IMR-90 (cell line): Measurements from ENCODE around the gene CXCL17. TPM values are rescaled to one million over a fixed set of nuclear protein-coding genes. Genes with fewer than 3 reads are reported as not detected.

Experiments
- ATAC-seq: fragments of 200-7000 bp; cut with Tn5 transposase; 2 replicates; pipeline ENCODE4 v1.9.1; 2020; ENCODE audit warnings: low read depth, mild to moderate bottlenecking, moderate library complexity
- BruUV-seq: library from RNA; stranded (reverse); fragments of 400-500 nt; replicated peaks from 2 replicates; lab custom pipeline; 2021; lab: Mats Ljungman, UMichigan
- CTCF ChIA-PET: fragments of 300-600 bp; formaldehyde crosslinking; extraction: SDS; loops from one replicate; lab custom pipeline; 2021; ENCODE audit warnings: antibody characterized with exemption; lab: Yijun Ruan, JAX
- POLR2A ChIA-PET: fragments of 300-600 bp; sonication (Branson Sonifier 250); formaldehyde crosslinking; loops from one replicate; lab custom pipeline; 2022; ENCODE audit warnings: antibody characterized with exemption; ENCODE audit not compliant: unreplicated experiment; lab: Charles Lee
- DNase-seq: peaks from one replicate; pipeline ENCODE4 v3.0.0; 2013
- H2AFZ ChIP-seq: replicated peaks from 2 replicates; pipeline ENCODE3; 2013; ENCODE audit warnings: low read length, mild to moderate bottlenecking; ENCODE audit not compliant: poor library complexity
- H2AK5ac ChIP-seq: 2 replicates; pipeline ENCODE4 v1.6.1; 2013; ENCODE audit warnings: low read depth, low read length, inconsistent platforms
- H2AK9ac ChIP-seq: replicated peaks from 2 replicates; pipeline ENCODE3; 2013; ENCODE audit warnings: mild to moderate bottlenecking, low read depth, low read length, moderate library complexity; ENCODE audit not compliant: poor library complexity
- H2BK120ac ChIP-seq: 2 replicates; pipeline ENCODE4 v1.6.1; 2013; ENCODE audit warnings: low read depth, low read length, inconsistent platforms
- H2BK15ac ChIP-seq: 3 replicates; pipeline ENCODE4 v1.6.1; 2013; ENCODE audit warnings: low read depth, low read length, inconsistent platforms
- H2BK20ac ChIP-seq: 2 replicates; pipeline ENCODE4 v1.6.1; 2013; ENCODE audit warnings: low read depth, mild to moderate bottlenecking, inconsistent platforms, low read length, moderate library complexity
- H2BK5ac ChIP-seq: 2 replicates; pipeline ENCODE4 v1.6.1; 2013; ENCODE audit warnings: mild to moderate bottlenecking, low read depth, low read length, inconsistent platforms; ENCODE audit not compliant: poor library complexity, severe bottlenecking
- H3K14ac ChIP-seq: replicated peaks from 2 replicates; pipeline ENCODE4 v1.6.1; 2013; ENCODE audit warnings: low read depth, low read length, inconsistent platforms
- H3K18ac ChIP-seq: 2 replicates; pipeline ENCODE4 v1.6.1; 2013; ENCODE audit warnings: low read depth, low read length, control low read depth
- H3K23ac ChIP-seq: 2 replicates; pipeline ENCODE4 v1.6.1; 2013; ENCODE audit warnings: low read depth, low read length, inconsistent platforms
- H3K27ac ChIP-seq: 2 replicates; pipeline ENCODE4 v1.5.1; 2013; ENCODE audit warnings: mild to moderate bottlenecking, control low read depth, low read length; ENCODE audit not compliant: insufficient read depth
- H3K27me3 ChIP-seq: 2 replicates; pipeline ENCODE4 v1.6.1; 2013; ENCODE audit warnings: low read length; ENCODE audit not compliant: control insufficient read depth, insufficient read depth
- H3K36me3 ChIP-seq: 2 replicates; pipeline ENCODE4 v1.6.1; 2013; ENCODE audit warnings: low read length, mixed read lengths; ENCODE audit not compliant: control insufficient read depth, insufficient read depth
- H3K4ac ChIP-seq: 2 replicates; pipeline ENCODE4 v1.6.1; 2013; ENCODE audit warnings: low read depth, low read length, inconsistent platforms
- H3K4me1 ChIP-seq: 2 replicates; pipeline ENCODE4 v1.6.1; 2013; ENCODE audit warnings: low read length, mixed read lengths; ENCODE audit not compliant: control insufficient read depth, insufficient read depth
- H3K4me2 ChIP-seq: 2 replicates; pipeline ENCODE4 v1.6.1; 2013; ENCODE audit warnings: low read depth, mild to moderate bottlenecking, control low read depth, low read length, moderate library complexity
- H3K4me3 ChIP-seq: 2 replicates; pipeline ENCODE4 v1.5.1; 2013; ENCODE audit warnings: low read depth, mild to moderate bottlenecking, control low read depth, low read length, moderate library complexity; ENCODE audit not compliant: insufficient read depth
- H3K56ac ChIP-seq: 2 replicates; pipeline ENCODE4 v1.6.1; 2013; ENCODE audit warnings: low read length, inconsistent platforms; ENCODE audit not compliant: insufficient read depth; ENCODE audit errors: extremely low read depth
- H3K79me1 ChIP-seq, 2 experiments: 2 replicates each; pipeline ENCODE4 v1.6.1; 2013; ENCODE audit warnings: low read length in 2 of 2, inconsistent platforms in 1 of 2, low read depth in 1 of 2
- H3K9ac ChIP-seq: 2 replicates; pipeline ENCODE4 v1.6.1; 2013; ENCODE audit warnings: low read depth, low read length, control low read depth
- H3K9me1 ChIP-seq: 2 replicates; pipeline ENCODE4 v1.6.1; 2013; ENCODE audit warnings: low read length, inconsistent platforms; ENCODE audit not compliant: insufficient read depth
- H3K9me3 ChIP-seq: 2 replicates; pipeline ENCODE4 v1.6.1; 2013; ENCODE audit warnings: low read length; ENCODE audit not compliant: control insufficient read depth, insufficient read depth
- H4K20me1 ChIP-seq: 2 replicates; pipeline ENCODE4 v1.6.1; 2013; ENCODE audit warnings: low read length, inconsistent platforms; ENCODE audit not compliant: insufficient read depth
- H4K5ac ChIP-seq: 2 replicates; pipeline ENCODE4 v1.6.1; 2013; ENCODE audit warnings: mild to moderate bottlenecking, low read depth, low read length, control low read depth
- H4K8ac ChIP-seq, 2 experiments: 2 replicates each; pipeline ENCODE4 v1.6.1; 2013; ENCODE audit warnings: low read depth in 2 of 2, low read length in 2 of 2, control low read depth in 1 of 2, inconsistent platforms in 1 of 2
- H4K91ac ChIP-seq: 2 replicates; pipeline ENCODE4 v1.6.1; 2013; ENCODE audit warnings: low read depth, low read length, inconsistent platforms; ENCODE audit not compliant: insufficient read depth
- CEBPB ChIP-seq: IDR thresholded peaks from 2 replicates; pipeline ENCODE4 v1.6.1; 2012; ENCODE audit warnings: low read depth, low read length, improper control_type of control experiment
- CTCF ChIP-seq: conservative IDR thresholded peaks from 2 replicates; pipeline ENCODE4 v1.5.1; 2012; ENCODE audit warnings: mild to moderate bottlenecking, low read depth, low read length, improper control_type of control experiment
- ELK1 ChIP-seq: fragments of 150-350 bp; IDR thresholded peaks from 2 replicates; pipeline ENCODE4 v1.6.1; 2016; ENCODE audit warnings: low read depth, mild to moderate bottlenecking, low read length, moderate library complexity, borderline replicate concordance
- MXI1 ChIP-seq: IDR thresholded peaks from 2 replicates; pipeline ENCODE4 v1.6.1; 2012; ENCODE audit warnings: low read depth, mild to moderate bottlenecking, low read length, moderate library complexity, borderline replicate concordance
- RAD21 ChIP-seq: IDR thresholded peaks from 2 replicates; pipeline ENCODE4 v1.6.1; 2012; ENCODE audit warnings: low read length, improper control_type of control experiment
- SMC3 ChIP-seq: fragments of 150-350 bp; IDR thresholded peaks from 2 replicates; pipeline ENCODE4 v1.6.1; 2016; ENCODE audit warnings: low read depth, mild to moderate bottlenecking, antibody characterized with exemption, low read length, moderate library complexity
- WGBS, 2 experiments: methylation state at CpG; one replicate each; pipeline versions ENCODE4 v1.1.5 to v1.1.7; 2013; ENCODE audit warnings: missing lambda C conversion rate in 2 of 2; ENCODE audit not compliant: insufficient read length in 1 of 2; ENCODE audit errors: extremely low coverage in 2 of 2; 5-methylcytosine and 5-hydroxymethylcytosine counted together
- dilution Hi-C: fragments of 300-500 bp; cut with HindIII; formaldehyde crosslinking; loops from one replicate; pipeline ENCODE4 v1.14.3; 2018; ENCODE audit warnings: low sequenced_read_pairs; ENCODE audit not compliant: unreplicated experiment
- in situ Hi-C: fragments of 300-500 bp; cut with MboI; formaldehyde crosslinking; loops from 3 replicates; pipeline ENCODE4 v1.14.3; 2019; ENCODE audit warnings: low sequenced_read_pairs, inconsistent platforms, mixed read lengths
- intact Hi-C: fragments of 100-400 bp; cut with micrococcal nuclease; formaldehyde crosslinking; loops from 2 replicates; pipeline ENCODE4 v1.10.0; 2022
- polyA plus RNA-seq, 3 experiments: library from polyadenylated mRNA; depleted of rRNA; stranded (reverse); fragments of >200 nt; gene quantifications; 2 replicates each; pipeline ENCODE4 v1.2.3, GENCODE V29; 2012; ENCODE audit warnings: low replicate concordance in 1 of 3
- total RNA-seq: library from RNA; depleted of rRNA; stranded (reverse); fragments of >200 nt; gene quantifications from 2 replicates; pipeline ENCODE4 v1.2.3, GENCODE V29; 2012

Gene CXCL17
- total and polyA plus RNA-seq, 2 of the 4 experiments (the other 2 are of a cell fraction) = not detected

GRCh38 chr19:42450314-42450934, 7.7 kb upstream of the CXCL17 start:
- no peak overlapping the region for H3K27ac ChIP-seq
- no CpG with 5 or more reads among the region's 3 CpGs for WGBS, 2 experiments
- no peaks in the 10 kb centered on the region; the same call in 1 of the 2 replicates for H4K20me1 ChIP-seq
- TF ChIP-seq CEBPB = peak; percentile 27; the same call in 1 of the 2 replicates
- peak; percentile 57 for TF ChIP-seq SMC3
- no peak for TF ChIP-seq ELK1
- peak; percentile 88 for TF ChIP-seq RAD21
- no peak for TF ChIP-seq MXI1
- TF ChIP-seq CTCF = peak; percentile 84
- H4K5ac ChIP-seq = no peak overlapping the region
- no peak overlapping the region for H2AK5ac ChIP-seq
- H3K36me3 ChIP-seq = no peaks in the 10 kb centered on the region
- DNase-seq (peak; percentile 82), ATAC-seq (peak; percentile 93)
- no peaks in the 10 kb centered on the region for H3K9me1 ChIP-seq
- dilution Hi-C loops = no loop called here
- H3K4me1 ChIP-seq = no peaks in the 10 kb centered on the region
- BruUV-seq = no TSS peak
- no peak overlapping the region for H2BK120ac ChIP-seq
- H3K4me3 ChIP-seq = no peak overlapping the region
- ChIA-PET POLR2A (no interaction called here), CTCF (interaction anchor here (0.7 to 1.4 kb wide), 8 partner anchors 9 to 113 kb away, joined by 3 to 6 read pairs (median 3); no protein-coding TSS in a partner anchor)
- no peak overlapping the region for H3K18ac ChIP-seq
- H3K4ac ChIP-seq = no peak overlapping the region
- H3K56ac ChIP-seq = no peak overlapping the region
- in situ Hi-C loops = loop anchor here (5.0 kb wide), 1 partner anchor 77 kb away; the partner anchor contains the start of gene CEACAM1
- H4K91ac ChIP-seq = no peak overlapping the region
- no peak overlapping the region for H2BK15ac ChIP-seq
- H3K9me3 ChIP-seq = no peaks in the 10 kb centered on the region
- H2BK5ac ChIP-seq = no peak overlapping the region
- no peak overlapping the region for H2AFZ ChIP-seq
- peaks cover 24% of the 10 kb centered on the region for H3K27me3 ChIP-seq
- no peak overlapping the region for H3K23ac ChIP-seq
- intact Hi-C loops = loop anchor here (1.0 kb wide), 1 partner anchor 79 kb away; no protein-coding TSS in a partner anchor
- no peak overlapping the region for H2BK20ac ChIP-seq
- no peak overlapping the region for H2AK9ac ChIP-seq
- H3K79me1 ChIP-seq = no peaks in the 10 kb centered on the region
- H4K8ac ChIP-seq = no peak overlapping the region
- no peak overlapping the region for H3K9ac ChIP-seq
- no peak overlapping the region for H3K4me2 ChIP-seq
- no peak overlapping the region for H3K14ac ChIP-seq
